Right lobe of liver (tissue), 4 donors: ENCODE results near the gene PRKAG2.

Experiments used
- CTCF ChIP-seq, 4 donors: fragments of 200-600 bp in 3 of 4; fragments of 450-650 bp in 1 of 4; IDR thresholded peaks; one replicate each; pipeline versions ENCODE4 v1.5.1 to v1.8.0; 2016 to 2022; ENCODE audit warnings: antibody characterized with exemption in 4 of 4, mild to moderate bottlenecking in 2 of 4
- POLR2A ChIP-seq: fragments of 450-650 bp; IDR thresholded peaks from one replicate; pipeline ENCODE4 v1.6.1; 2017; ENCODE audit warnings: antibody characterized with exemption, mild to moderate bottlenecking
- donor health status: DM: no; HTN: no; CAD: no.
- donor health status: DM: no; HTN: no; CAD: no.
- donor health status: DM: no; HTN: yes; CAD: no.

- TF ChIP-seq CTCF (IDR thresholded peaks at IDR 0.05) (no peak), POLR2A (no peak)
These were observed 269.4 kb downstream of the PRKAG2 start for GRCh38 chr7:151607464-151607867.
